ENCODE results near the gene HHATL. TPM values are rescaled to one million over a fixed set of nuclear protein-coding genes. Genes with fewer than 3 reads are reported as not detected.

HHATL gene
- total and polyA plus RNA-seq, 4 donors, result 0.17 TPM; not detected in 3

DNA sequence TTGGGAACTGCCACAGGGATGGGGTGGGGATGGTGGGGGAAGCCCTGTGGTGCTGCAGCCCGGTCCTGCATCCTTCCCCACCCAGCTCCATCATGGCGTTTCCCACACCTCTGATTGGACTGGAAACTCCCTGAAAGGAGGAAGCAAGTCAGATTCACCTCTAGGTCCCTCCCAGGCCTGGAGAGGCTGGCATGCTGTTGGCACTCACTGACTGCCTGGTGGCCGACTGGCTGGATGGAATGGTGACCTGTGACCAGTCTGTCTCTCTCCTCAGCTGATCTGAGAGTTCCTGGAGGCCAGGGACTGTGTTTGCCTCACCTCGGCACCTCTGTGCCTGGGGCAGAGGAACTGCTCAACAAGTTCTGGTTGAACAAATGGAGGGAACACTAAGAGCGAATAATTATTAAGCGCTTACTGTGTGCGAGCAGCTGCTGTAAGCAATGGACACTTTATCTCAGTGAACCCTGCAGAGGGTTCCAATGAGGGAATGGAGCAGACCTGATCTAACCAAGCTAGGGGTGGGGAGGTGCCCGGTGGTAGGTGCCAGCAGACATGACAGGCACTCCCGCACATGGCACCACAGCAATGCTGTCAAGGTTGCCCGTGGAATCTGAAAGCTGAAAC is 3.5 kb upstream of the HHATL start:
- no peaks in the 10 kb centered on the region for H3K4me1 ChIP-seq (ENCODE audit: control insufficient read depth in 4 of 4, insufficient read depth in 4 of 4, low read length in 3 of 4)

DNA sequence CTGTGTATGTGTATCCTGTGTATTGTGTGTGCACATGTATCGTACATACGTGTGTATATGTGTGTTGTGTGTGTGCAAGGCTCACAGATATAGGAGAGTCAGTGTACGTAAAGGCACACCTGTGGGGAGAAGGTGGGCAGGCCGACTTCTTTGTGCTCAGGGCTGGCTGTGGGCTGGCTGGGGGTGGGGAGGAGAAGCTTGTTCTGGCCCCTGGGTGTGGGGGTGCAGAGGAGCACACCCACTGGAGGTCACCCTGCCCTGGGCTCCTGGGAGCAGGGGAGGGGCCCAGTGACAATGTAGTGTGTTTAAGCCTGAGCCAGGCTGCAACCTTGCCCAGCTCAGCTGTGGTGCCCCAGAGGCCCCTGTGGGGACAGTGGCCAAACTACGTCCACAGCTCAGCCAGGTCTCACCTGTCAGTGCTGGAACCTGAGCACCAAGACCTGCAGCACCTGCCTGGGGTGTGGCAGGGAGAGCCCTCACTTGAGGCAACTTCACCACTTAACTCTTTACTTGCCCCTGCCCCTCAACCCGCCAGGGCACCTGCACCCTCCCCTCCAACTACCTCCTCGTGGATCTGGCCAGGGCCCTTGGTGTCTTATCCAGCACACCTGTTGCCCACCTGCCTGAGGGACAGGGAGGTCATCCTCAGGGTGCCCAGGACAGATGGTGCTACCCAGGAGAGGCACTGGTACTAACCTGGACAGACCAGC is 2.6 kb upstream of the HHATL start:
- no peak overlapping the region for H3K27ac ChIP-seq (ENCODE audit: low read depth in 1 of 2, low read length in 2 of 2)
- no peaks in the 10 kb centered on the region for H3K27me3 ChIP-seq (ENCODE audit: control insufficient read depth in 4 of 4, insufficient read depth in 4 of 4, low read length in 3 of 4)
- WGBS, result 86% methylated on average over 7 of the region's 7 CpGs
- H3K4me1 ChIP-seq (ENCODE audit: control insufficient read depth in 4 of 4, insufficient read depth in 4 of 4, low read length in 3 of 4), result no peaks in the 10 kb centered on the region
- no peaks in the 10 kb centered on the region for H3K9me3 ChIP-seq (ENCODE audit: control insufficient read depth in 4 of 4, low read length in 3 of 4)
- no peak overlapping the region for H3K4me3 ChIP-seq (ENCODE audit: low read depth in 1 of 3, low read length in 3 of 3)
- no peak overlapping the region for H3K9ac ChIP-seq (ENCODE audit: low read depth in 1 of 2, low read length in 2 of 2)
- TF ChIP-seq, protein P1, sequence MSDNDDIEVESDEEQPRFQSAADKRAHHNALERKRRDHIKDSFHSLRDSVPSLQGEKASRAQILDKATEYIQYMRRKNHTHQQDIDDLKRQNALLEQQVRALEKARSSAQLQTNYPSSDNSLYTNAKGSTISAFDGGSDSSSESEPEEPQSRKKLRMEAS (IDR thresholded peaks at IDR 0.05), result no peak
- TF ChIP-seq EGR1 (IDR thresholded peaks at IDR 0.05; ENCODE audit: low read depth in 2 of 2) (no peak), FOXA2 (IDR thresholded peaks at IDR 0.05) (no peak), RXRA (IDR thresholded peaks at IDR 0.05) (no peak), TAF1 (conservative IDR thresholded peaks at IDR 0.05) (no peak)
- H3K36me3 ChIP-seq (ENCODE audit: control insufficient read depth in 4 of 4, insufficient read depth in 3 of 4, low read depth in 1 of 4, low read length in 3 of 4), result no peaks in the 10 kb centered on the region
- no peak for DNase-seq (ENCODE audit: low spot score)

More for the DNA sequence above, 3.5 kb upstream of the HHATL start:
- Histone ChIP-seq H3K36me3 (ENCODE audit: control insufficient read depth in 4 of 4, insufficient read depth in 3 of 4, low read depth in 1 of 4, low read length in 3 of 4) (no peaks in the 10 kb centered on the region), H3K4me3 (ENCODE audit: low read depth in 1 of 3, low read length in 3 of 3) (no peak overlapping the region), H3K9ac (ENCODE audit: low read depth in 1 of 2, low read length in 2 of 2) (no peak overlapping the region), H3K9me3 (ENCODE audit: control insufficient read depth in 4 of 4, low read length in 3 of 4) (no peaks in the 10 kb centered on the region), H3K27ac (ENCODE audit: low read depth in 1 of 2, low read length in 2 of 2) (no peak overlapping the region), H3K27me3 (ENCODE audit: control insufficient read depth in 4 of 4, insufficient read depth in 4 of 4, low read length in 3 of 4) (no peaks in the 10 kb centered on the region)
- TF ChIP-seq REST (IDR thresholded peaks at IDR 0.05) (no peak), RXRA (IDR thresholded peaks at IDR 0.05) (no peak)
- no peak for DNase-seq (ENCODE audit: low spot score)
- whole genome bisulfite sequencing, result 81% methylated on average over 10 of the region's 10 CpGs

DNA sequence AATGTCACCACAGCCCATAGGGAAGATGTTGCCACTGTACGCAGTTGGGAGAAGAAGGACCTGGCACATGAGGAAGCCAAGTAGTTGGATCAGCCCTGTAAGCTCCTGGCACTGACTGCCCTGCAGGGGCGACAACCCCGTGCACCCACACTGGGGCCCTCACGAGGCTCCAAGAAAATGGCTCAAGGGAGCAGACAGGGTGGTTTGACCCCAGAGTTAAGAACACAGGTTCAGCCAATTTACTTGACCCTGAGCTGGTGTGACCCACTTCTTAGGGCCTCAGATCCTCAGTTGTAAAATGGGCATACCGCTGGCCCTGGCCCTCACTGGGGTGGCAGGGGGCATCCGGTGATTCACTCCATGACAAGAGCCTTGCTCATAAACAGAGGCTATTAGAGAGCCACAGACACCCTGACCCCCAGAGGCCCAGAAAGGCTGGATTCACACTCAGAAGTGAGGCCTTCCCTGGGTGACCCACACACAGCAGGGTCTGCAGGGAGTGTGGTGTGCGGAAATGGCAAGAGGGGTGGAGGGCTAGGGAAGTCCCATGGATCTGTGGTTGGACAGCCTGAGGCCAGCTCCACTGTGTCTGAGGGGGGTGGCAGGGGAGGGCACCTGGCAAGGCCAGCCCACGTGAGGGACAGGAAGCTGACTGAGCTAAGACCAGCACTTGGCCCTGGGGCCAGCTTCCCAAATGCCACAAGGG is 1.7 kb upstream of the HHATL start:
- H3K4me1 ChIP-seq (ENCODE audit: control insufficient read depth in 4 of 4, insufficient read depth in 4 of 4, low read length in 3 of 4), result no peaks in the 10 kb centered on the region
- no peak for DNase-seq (ENCODE audit: low spot score)
- WGBS, result 91% methylated on average over 8 of the region's 8 CpGs
- no peak for TF ChIP-seq NR2F2 (IDR thresholded peaks at IDR 0.05)
- no peak for TF ChIP-seq TAF1 (conservative IDR thresholded peaks at IDR 0.05)
- TF ChIP-seq, protein P1 (IDR thresholded peaks at IDR 0.05), result no peak
- no peak for TF ChIP-seq JUND (IDR thresholded peaks at IDR 0.05)
- TF ChIP-seq HNF4G (IDR thresholded peaks at IDR 0.05), result no peak
- no peaks in the 10 kb centered on the region for H3K27me3 ChIP-seq (ENCODE audit: control insufficient read depth in 4 of 4, insufficient read depth in 4 of 4, low read length in 3 of 4)
- no peak overlapping the region for H3K9ac ChIP-seq (ENCODE audit: low read depth in 1 of 2, low read length in 2 of 2)
- no peak overlapping the region for H3K4me3 ChIP-seq (ENCODE audit: low read depth in 1 of 3, low read length in 3 of 3)
- H3K9me3 ChIP-seq (ENCODE audit: control insufficient read depth in 4 of 4, low read length in 3 of 4), result no peaks in the 10 kb centered on the region
- H3K36me3 ChIP-seq (ENCODE audit: control insufficient read depth in 4 of 4, insufficient read depth in 3 of 4, low read depth in 1 of 4, low read length in 3 of 4), result no peaks in the 10 kb centered on the region
- H3K27ac ChIP-seq (ENCODE audit: low read depth in 1 of 2, low read length in 2 of 2), result no peak overlapping the region

Measured in liver (tissue), 9 donors.